Vagina (tissue), 2 donors: Measurements from ENCODE around the gene ISYNA1.

ENCODE experiments used
- POLR2A ChIP-seq, 2 donors: fragments of 450-650 bp; IDR thresholded peaks; one replicate each; pipeline ENCODE4 v1.6.1; 2017; ENCODE audit warnings: antibody characterized with exemption in 2 of 2, mild to moderate bottlenecking in 2 of 2, moderate library complexity in 2 of 2
- TF ChIP-seq, protein P1 (sequence below), 3 experiments: fragments of 450-650 bp in 2 of 3; fragments of 200-600 bp in 1 of 3; sonication (generic) in 1 of 3; IDR thresholded peaks; one replicate each; pipeline ENCODE4 v1.5.1; 2017 to 2019; ENCODE audit warnings: antibody characterized with exemption in 3 of 3, mild to moderate bottlenecking in 2 of 3, moderate library complexity in 2 of 3

DNA sequence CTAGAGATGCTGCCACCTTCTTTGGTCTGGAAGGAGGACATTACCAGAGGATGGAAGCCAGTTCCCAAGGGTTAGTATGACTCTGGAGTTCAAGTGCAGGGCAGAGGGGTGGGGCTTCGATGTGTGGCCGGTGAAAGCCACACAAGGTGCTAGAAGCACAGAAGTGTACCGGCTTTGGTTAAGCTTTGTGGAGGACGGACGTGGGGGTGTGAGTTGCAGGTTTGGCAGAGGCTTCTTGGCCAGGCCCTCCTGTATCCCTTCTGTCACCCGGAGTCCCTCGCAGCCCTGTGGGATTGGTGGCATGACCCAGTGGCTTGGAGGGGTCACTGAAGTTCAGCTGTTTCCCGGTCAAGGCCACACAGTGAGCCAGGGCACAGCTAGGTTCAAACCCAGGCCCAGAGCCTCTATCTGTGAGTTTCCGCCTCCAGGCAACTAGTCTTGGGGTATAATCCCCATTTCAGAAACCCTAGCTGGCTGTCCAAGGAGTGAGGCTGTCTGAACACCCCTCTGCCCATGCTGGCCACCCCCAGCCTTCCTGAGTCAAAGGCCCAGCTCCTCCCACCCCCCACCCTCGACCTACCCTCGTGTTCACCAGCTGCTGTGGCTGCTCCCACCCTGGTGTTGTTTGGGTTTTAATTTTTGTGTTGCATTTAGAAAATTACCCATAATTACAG is 23.3 kb downstream of the ISYNA1 start:
- TF ChIP-seq, protein P1, sequence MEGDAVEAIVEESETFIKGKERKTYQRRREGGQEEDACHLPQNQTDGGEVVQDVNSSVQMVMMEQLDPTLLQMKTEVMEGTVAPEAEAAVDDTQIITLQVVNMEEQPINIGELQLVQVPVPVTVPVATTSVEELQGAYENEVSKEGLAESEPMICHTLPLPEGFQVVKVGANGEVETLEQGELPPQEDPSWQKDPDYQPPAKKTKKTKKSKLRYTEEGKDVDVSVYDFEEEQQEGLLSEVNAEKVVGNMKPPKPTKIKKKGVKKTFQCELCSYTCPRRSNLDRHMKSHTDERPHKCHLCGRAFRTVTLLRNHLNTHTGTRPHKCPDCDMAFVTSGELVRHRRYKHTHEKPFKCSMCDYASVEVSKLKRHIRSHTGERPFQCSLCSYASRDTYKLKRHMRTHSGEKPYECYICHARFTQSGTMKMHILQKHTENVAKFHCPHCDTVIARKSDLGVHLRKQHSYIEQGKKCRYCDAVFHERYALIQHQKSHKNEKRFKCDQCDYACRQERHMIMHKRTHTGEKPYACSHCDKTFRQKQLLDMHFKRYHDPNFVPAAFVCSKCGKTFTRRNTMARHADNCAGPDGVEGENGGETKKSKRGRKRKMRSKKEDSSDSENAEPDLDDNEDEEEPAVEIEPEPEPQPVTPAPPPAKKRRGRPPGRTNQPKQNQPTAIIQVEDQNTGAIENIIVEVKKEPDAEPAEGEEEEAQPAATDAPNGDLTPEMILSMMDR (IDR thresholded peaks at IDR 0.05), result no peak
- no peak for TF ChIP-seq POLR2A (IDR thresholded peaks at IDR 0.05)
